ENCODE results near the gene RANBP10. TPM values are rescaled to one million over a fixed set of nuclear protein-coding genes. Genes with fewer than 3 reads are reported as not detected.

The RANBP10 gene
- total and polyA plus RNA-seq, 2 of the 8 experiments (the other 6 are each of a cell fraction or from before 2014, with no cell fraction given) = 14.2 to 16.8 TPM

DNA sequence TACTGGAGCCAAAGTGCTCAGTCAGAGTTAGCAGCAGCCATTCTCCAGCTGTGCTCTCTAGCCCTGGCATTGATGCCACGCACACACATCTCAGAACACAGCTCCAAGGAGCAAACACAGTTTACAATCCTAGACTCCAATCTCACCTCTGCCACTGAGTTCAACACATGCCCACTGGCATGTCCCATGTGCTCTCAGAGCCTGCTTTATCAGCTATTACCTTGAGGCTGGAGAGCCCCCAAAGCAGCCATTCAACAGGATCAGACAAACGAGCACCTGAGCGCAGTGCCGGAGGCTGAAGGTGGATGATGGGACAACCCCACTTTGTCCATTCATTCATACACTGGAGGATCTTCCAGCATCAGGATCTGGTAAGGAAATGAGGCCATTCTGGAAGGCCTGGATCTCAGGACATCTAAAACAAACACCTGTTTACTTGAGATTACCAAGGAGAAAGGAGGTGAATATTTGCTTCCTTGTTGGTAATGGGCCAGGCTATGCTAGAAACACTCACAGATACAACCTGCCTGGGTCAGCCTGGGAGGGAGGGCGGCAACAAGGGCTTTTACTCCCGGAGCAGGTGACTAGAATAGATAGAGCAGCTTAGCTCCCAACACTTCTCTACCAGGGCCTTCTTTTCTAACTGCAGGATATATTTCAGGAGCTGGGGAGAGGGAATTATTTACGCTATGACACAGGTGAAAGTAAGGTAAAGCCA is 25.4 kb downstream of the RANBP10 start (continued):
- no peak for TF ChIP-seq EGR1 (IDR thresholded peaks at IDR 0.05; ENCODE audit: borderline replicate concordance, low read depth, low read length)
- no peak for TF ChIP-seq CHD2 (IDR thresholded peaks at IDR 0.05; ENCODE audit: low read length)
- no peak for TF ChIP-seq KDM5A (IDR thresholded peaks at IDR 0.05; ENCODE audit: low read length)
